Stimulated activated CD4-positive, alpha-beta T cell treated with anti-CD3 and anti-CD28 coated beads, Interleukin-15, amount 100 ng/mL, for 24 hours (primary cell): ENCODE data around the gene CTTN.
"Not testable (repeated sequence)": the region's sequence is repeated elsewhere in the genome, so short reads cannot be mapped to it uniquely, and the experiment has no call there.

ENCODE experiments used
- DNase-seq: peaks from one replicate; pipeline ENCODE4 v3.0.0-alpha.2; 2020

CTTN gene

DNA sequence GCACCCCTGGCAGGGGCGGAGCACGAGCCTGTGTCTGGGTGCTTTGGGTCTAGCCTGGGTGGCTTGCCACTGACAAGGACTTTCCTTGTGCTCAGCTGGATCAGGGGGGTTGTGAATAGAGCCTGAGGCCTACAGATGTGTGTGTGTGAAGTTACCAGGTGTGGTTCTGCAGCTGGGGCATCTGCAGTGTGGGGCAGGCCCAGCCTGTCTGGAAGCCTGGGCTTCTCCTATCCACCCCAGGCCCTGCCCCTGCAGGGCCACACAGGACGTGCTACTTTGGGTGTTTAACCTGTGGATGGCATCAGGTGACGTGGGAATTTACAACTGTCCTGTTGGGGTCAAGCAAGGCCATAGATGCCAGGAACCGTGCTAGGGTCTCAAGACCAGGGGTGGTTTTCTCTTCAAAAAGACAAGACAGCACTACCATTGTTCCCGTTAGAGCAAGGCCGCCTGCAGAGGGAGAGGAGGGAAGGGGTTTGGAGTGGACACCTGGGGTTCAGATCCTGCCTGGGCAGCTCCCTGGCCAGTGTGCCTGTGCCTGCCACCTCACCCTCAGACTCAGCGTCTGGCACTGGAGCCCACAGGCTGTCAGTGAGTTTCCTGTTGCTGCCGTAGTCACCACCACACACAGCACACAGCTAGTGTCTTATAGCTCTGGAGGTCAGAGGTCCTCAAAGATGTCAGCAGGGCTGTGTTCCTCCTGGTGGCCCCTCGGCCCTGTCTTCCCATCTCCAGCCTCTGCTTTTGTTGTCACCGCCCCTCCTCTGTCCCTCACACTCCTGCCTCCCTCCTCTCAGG lies 31.6 kb downstream of the CTTN start:
- DNase-seq = no peak

DNA sequence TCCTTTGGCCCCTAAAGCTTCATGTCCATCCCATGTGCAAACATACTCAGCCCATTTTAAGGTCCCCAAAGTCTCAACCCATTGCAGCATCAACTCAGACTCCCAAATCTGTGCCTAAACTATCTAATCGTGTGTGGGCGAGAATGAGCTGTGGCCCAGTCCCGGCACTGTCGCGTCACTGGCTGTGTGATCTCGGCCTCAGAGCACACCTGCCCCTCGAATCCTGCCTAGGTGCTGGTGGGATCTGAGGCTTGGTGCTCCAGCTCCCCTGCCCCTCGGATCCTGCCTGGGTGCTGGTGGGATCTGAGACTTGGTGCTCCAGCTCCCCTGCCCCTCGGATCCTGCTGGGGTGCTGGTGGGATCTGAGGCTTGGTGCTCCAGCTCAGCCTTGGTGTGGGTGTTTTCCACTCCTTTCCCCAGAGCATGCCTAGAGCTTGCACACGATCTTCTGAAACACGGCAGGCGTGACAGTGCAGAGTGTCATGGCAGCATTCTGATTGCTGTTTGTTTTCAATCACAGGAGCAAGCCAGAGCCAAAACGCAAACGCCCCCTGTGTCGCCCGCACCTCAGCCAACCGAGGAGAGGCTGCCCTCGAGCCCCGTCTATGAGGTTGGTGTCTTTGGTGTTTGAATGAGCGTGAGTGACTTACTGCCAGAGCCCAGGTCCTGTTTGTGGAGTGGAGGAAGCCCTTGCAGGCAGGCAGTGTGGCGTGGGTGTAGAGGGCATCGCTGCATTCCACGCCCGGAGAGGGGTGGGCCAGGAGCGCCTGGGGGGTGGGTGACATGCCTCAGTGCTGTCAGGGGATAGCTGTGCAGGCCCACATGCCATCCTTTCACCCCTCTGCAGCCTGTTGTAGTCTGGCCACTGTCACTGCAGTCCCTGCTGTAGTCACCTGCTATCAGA lies 32.6 kb downstream of the CTTN start:
- DNase-seq = no peak

GRCh38 chr11:70431611-70432010 lies 33.3 kb downstream of the CTTN start:
- DNase-seq = no peak

DNA sequence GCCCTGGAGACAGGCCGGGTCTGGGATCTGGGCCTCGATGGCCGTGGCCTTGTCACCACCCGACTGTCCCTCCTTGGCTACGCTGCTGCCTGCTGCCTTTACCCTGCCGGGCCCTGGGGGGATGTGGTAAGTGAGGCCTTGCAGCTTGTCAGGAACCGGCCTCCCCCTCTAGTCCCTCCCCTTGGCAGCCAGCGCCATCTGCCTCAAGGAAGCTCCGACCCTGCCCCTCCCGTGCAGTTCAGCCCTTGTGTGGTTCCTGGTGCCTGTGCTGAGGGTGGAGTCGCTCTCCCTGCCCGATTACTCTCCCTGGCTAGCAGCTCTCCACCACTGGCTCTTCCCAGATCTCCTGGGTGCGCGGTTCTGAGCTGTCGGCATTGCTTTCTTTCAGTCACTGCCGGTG lies 33.7 kb downstream of the CTTN start:
- no peak for DNase-seq

GRCh38 chr11:70432580-70432979 lies 34.3 kb downstream of the CTTN start:
- DNase-seq = no peak

- DNase-seq = no peak
These were observed 34.7 kb downstream of the CTTN start for GRCh38 chr11:70433038-70433437.

DNA sequence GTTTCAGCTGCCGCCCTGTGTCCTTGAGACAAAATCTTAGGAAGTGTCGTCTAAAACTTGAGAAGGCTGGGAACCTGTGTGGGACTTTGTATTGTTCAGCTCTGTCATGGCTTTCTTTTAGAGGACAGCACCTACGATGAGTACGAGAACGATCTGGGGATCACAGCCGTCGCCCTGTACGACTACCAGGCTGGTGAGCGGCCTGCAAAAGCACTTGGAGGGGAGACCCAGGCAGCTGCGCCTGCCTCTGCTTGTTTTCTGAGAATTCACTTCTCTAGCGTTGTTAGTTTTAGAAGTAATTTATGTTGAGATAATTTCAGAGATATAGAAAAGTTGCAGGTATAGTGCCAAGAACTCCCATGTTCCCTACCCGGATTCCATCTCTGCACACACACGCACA lies 35.2 kb downstream of the CTTN start:
- no peak for DNase-seq

DNA sequence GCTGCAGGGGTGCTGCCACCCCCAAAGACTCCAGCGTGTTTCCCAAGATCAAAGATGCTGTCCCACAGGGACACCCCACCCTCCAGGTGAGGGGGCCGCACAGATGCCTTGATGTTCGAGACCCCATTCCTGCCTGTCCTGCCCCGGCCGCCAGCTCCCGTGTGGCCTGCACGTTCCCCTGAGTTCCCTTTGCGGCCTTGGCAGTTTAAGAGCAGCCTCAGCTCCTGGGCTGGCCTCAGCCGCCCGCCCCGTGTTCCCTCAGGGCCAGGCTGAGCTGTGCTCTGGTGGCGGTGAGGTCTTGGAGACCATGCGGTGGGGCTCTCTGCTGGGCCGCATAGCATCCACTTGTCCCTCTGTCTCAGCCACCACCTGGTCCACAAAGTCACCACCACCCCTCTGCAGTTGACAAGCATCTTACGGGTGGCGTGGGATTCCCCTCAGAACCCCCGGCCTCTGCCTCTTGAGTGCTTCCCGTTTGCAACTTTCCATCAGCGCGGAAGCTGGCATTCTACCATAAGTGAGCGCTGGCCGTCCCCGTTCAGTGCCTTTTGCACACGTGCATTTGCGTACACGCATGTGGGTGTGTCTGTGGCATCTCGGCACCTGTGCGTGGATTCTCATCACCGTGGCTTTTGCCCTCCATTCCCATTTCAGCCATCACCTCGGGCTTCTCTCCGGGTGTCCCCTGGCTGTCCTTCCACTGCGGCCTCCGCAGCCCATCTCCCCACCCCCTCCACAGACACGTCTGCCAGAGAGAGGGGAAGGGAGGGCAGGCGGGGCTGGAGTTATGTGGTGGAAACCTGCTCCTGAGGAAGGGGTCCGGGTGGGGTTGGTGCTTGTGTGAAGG lies 35.9 kb downstream of the CTTN start:
- DNase-seq = no peak

DNA sequence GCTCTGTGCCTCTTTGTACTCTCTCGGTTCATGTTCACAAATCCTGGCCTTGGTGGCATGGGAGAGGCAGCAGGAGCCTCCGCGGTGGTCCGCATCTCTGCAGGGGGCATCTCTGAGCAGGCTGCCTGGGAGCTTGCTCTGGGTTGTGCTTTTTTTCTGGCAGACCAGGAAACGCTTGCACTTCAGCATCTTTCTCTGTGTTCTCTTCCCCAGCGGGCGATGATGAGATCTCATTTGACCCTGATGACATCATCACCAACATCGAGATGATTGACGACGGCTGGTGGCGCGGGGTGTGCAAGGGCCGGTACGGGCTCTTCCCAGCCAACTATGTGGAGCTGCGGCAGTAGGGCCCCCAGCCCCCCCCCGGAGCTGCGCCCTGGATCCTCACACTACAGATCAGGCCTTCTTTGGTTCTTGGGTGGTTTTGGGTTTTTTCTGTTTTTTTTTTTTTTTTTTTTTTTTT lies 36.5 kb downstream of the CTTN start:
- no peak for DNase-seq

DNA sequence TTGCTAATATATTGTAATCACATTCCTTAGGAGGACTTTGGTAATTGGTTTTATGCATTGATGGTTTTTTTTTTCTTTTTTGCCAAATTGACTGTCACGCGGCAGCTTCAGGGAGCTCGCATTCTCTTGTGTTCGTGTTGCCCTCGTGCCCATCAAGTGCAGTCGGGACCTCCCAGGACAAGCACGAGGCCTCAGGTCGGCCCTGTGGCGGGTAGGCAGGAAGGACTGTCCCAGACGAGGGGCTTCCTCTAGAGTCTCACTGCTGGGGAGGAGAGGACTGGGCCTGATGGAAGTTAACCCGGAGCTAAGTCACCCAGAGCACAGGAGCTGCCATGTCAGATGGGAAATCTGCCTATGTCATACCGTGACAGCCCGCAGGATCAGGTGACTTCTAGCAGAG lies 37.0 kb downstream of the CTTN start:
- no peak for DNase-seq

GRCh38 chr11:70435765-70436500 lies 37.6 kb downstream of the CTTN start:
- DNase-seq = no peak

DNA sequence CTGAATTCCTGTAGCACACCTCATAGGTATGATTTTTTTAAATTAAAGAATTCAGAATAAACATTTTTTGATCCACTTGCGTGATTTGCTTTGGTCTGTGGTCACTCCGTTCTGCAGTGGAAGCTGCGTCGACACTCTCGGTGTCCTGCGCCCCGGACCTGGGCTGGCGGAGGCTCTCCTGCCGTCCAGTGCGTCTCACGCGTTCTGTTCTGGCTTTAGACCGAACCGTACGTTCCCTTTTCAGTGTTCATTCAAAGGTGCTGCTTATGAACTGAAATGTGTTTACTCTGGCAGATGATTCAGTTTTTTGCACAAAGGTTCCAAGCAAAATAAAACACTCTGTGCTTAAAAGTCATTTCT lies 38.2 kb downstream of the CTTN start:
- DNase-seq = no peak

- no peak for DNase-seq
These were observed 38.9 kb downstream of the CTTN start for GRCh38 chr11:70437111-70437784.

DNA sequence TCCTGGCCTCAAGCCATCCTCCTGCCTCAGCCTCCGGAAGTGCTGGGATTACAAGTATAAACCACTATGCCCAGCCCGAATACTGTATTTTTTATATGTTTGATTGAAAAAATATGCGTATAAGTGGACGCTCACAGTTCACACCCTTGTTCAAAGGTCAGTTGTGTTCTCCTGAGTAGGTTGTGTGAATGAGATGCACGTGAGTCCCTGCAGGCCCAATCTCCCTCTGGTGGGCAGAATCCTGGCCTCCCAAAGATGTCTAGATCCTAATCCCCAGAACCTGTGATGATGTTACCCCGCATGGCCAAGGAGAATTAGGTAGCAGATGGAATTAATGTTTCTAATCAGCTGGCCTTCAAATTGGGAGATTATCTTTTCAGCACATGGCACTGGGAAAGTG lies 41.9 kb downstream of the CTTN start:
- no peak for DNase-seq

DNA sequence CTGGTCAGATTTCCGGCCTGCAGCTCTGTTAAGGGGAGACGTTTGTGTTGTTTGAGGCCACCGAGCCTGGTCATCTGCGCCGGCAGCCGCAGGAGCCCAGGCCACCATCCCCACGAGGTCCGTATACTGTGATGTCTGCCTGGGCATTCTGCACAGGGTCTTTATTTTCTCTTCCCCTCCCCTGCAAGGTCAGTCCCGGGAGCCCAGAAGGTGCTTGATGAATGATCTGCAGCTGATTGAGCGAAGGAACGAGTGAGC lies 45.4 kb downstream of the CTTN start:
- DNase-seq = no peak

DNA sequence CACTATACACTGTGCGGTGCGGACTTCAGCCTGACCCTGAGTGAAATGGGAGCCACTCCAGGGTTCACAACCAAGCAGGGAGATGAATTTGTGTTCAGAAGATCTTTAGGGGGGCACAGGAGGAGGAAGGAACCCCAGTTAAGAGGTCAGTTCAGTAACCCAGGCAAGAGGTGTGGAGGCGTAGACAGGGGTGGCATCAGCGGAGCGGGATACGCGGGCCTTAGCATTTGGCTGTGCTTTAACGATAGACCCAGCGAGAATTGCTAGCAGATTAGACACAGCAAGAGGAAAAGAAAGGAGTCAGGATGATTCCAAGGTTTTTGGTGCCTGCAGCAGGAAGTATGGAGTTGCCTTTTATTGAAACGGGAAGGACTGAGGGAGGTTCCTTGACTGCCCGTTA lies 46.8 kb downstream of the CTTN start:
- DNase-seq = no peak

DNA sequence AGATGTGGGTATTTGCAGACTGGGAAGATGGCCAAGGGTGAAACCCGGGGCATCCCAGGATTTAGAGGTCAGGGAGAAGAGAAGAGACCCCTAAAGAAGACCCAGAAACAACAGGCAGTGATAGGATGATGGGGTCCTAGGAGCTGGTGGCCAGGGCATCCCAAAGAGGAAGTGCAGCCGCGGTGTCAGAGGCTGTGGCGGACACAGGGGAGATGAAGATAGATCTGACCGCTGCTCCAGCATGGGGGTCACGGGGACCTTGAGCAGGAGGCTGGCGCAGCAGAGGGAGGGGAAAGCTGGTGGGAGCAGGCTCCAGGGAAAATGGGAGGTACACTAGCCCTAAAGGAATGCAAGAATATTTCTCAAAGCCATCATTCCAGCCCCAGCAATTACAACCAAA lies 47.3 kb downstream of the CTTN start:
- no peak for DNase-seq

DNA sequence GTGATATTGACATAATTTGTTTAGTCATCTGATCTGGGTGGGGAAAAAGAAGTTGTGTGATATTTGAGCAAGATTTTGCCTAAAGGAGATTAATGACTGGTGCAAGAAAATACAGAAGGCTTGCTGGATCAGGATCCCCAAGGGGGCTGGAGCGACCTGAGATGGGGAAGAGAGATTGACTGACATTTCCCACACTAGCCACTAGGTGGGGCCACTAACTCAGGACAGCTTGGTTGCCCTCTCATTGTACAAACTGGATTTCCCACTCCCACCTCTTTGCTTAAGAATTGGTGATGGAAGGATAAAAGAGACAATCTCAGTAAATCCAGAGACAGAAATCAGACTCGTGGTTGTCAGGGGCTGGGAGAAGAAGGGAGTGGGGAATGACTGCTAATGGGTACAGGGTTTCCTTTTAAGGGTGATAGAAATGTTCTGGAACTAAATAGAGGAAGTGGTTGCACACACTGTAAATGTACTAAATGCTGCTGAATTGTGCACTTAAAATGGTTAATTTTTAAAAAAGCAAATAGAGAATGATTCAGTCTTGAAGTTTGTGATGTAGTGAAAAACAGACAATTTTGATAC lies 50.7 kb downstream of the CTTN start:
- DNase-seq = no peak

DNA sequence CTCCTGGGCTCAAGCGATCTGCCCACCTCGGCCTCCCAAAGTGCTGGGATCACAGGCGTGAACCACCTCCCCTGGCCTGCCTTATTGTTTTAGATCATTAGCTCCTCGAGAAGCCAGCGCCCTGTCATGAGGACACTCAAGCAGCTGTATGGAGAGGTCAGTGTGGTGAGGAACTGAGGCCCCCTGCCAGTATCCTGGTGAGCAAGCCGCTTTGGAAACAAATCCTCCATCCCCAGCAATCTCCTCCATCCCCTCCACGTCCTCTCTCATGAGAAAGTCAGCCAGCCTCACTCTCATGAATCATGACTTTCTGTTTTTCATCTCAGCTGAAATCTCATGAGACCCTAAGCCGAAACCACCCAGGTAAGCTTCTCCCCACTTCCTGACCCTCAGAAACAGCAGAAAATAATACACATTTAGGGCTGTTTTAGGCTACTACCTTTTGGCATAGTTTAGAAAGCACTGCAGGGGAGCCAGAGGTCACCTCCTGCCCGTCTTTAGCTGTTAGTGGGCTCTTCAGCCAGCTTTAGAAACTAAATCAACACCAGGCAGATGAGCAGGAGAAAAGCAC lies 56.0 kb downstream of the CTTN start:
- no peak for DNase-seq

DNA sequence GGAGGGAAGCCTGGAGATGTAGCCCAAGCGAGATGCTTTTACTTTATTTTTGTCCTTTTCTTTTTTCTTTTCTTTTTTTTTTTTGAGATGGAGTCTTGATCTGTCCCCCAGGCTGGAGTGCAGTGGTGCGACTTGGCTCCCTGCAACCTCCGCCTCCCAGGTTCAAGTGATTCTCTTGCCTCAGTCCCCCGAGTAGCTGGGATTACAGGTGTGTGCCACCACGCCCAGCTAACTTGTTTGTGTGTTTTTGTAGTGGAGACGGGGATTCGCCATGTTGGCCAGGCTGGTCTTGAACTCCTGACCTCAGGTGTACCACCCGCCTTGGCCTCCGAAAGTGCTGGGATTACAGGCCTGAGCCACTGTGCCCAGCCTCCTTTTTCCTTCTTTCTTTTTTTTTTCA lies 56.5 kb downstream of the CTTN start:
- DNase-seq = not testable (repeated sequence)

DNA sequence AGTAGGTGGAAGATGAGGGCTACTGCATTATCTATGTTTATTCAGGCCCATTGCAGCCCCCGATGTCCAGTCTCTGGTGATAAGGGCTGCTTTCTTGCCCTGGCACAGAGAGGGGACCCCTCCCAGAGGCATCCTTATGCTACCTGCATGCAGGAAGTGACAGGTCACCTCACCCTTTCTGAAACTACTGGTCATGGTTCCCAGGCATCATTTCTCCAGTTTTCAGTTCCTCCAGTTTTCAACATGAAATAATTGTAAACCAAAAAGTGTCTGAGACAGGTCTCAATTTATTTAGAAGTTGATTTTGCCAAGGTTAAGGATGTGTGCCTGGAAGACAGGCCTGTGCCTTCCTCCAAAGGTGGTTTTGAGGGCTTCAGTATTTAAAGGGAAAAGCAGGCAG lies 57.0 kb downstream of the CTTN start:
- DNase-seq = no peak
